ENCODE results near the gene ZSWIM4.
A peak's percentile ranks its signal among the peaks of the same experiment; 100 is the strongest.

The ZSWIM4 gene

GRCh38 chr19:13813147-13813546, 17.9 kb downstream of the ZSWIM4 start:
- no peak for DNase-seq

GRCh38 chr19:13814550-13814949, 19.3 kb downstream of the ZSWIM4 start:
- DNase-seq, result no peak

- peak; percentile 23 to 45 for DNase-seq
These were observed 21.9 kb downstream of the ZSWIM4 start for GRCh38 chr19:13817018-13817614.

- DNase-seq, result peak; percentile 57 to 71
These were observed 22.6 kb downstream of the ZSWIM4 start for GRCh38 chr19:13817615-13818371.

GRCh38 chr19:13819238-13819637, 24.0 kb downstream of the ZSWIM4 start:
- no peak for DNase-seq

GRCh38 chr19:13821292-13821691, 26.0 kb downstream of the ZSWIM4 start:
- no peak for DNase-seq

GRCh38 chr19:13823256-13823655, 28.0 kb downstream of the ZSWIM4 start:
- DNase-seq, result no peak

GRCh38 chr19:13823901-13824300, 28.7 kb downstream of the ZSWIM4 start:
- DNase-seq, result no peak

- DNase-seq, result no peak
These were observed 29.5 kb downstream of the ZSWIM4 start for GRCh38 chr19:13824703-13825102.

- peak in 1 of 2 donors; percentile 32 for DNase-seq
These were observed 30.5 kb downstream of the ZSWIM4 start for GRCh38 chr19:13825489-13826441.

GRCh38 chr19:13826652-13827235, 31.5 kb downstream of the ZSWIM4 start:
- no peak for DNase-seq

- DNase-seq, result peak in 1 of 2 donors; percentile 24
These were observed 32.4 kb downstream of the ZSWIM4 start for GRCh38 chr19:13827656-13828055.

GRCh38 chr19:13830114-13830740, 35.0 kb downstream of the ZSWIM4 start:
- DNase-seq, result peak; percentile 45 to 59

- peak; percentile 68 to 73 for DNase-seq
These were observed 35.7 kb downstream of the ZSWIM4 start for GRCh38 chr19:13830741-13831536.

- peak; percentile 55 to 69 for DNase-seq
These were observed 36.6 kb downstream of the ZSWIM4 start for GRCh38 chr19:13831537-13832467.

- peak; percentile 96 for DNase-seq
These were observed 38.3 kb downstream of the ZSWIM4 start for GRCh38 chr19:13833330-13834243.

- no peak for DNase-seq
These were observed 39.2 kb downstream of the ZSWIM4 start for GRCh38 chr19:13834244-13835069.
